Brain microvascular endothelial cell (primary cell): ENCODE data around the gene NDUFA1.
"Not testable (repeated sequence)": the region's sequence is repeated elsewhere in the genome, so short reads cannot be mapped to it uniquely, and the experiment has no call there.

ENCODE experiments used
- DNase-seq: peaks from one replicate; pipeline ENCODE4 v3.0.0-alpha.2; 2020
- H3K27ac ChIP-seq: fragments of 250-450 bp; sonication (Bioruptor Pico); 2 replicates; pipeline ENCODE4 v1.5.1; 2020; ENCODE audit warnings: mild to moderate bottlenecking, moderate library complexity
- H3K27me3 ChIP-seq: fragments of 250-450 bp; sonication (Bioruptor Pico); replicated peaks from 2 replicates; pipeline ENCODE4 v1.5.1; 2020; ENCODE audit warnings: mild to moderate bottlenecking
- H3K36me3 ChIP-seq: fragments of 250-450 bp; sonication (Bioruptor Pico); replicated peaks from 2 replicates; pipeline ENCODE4 v1.5.1; 2020; ENCODE audit warnings: mild to moderate bottlenecking
- H3K4me3 ChIP-seq: 2 replicates; pipeline ENCODE4 v1.5.1; 2011; ENCODE audit warnings: low read depth, mild to moderate bottlenecking, control low read depth, low read length, moderate library complexity
- in situ Hi-C: cut with HindIII; loops from 2 replicates; pipeline ENCODE4 v1.10.0; 2017; ENCODE audit warnings: low sequenced_read_pairs, low pct_ligation_motif_present
- TF ChIP-seq, protein P1 (sequence below): IDR thresholded peaks from 2 replicates; pipeline ENCODE4 v1.5.1; 2011; ENCODE audit warnings: low read depth, mild to moderate bottlenecking, moderate library complexity, low read length, control low read depth, inconsistent platforms; ENCODE audit errors: missing control alignments

Gene NDUFA1

DNA sequence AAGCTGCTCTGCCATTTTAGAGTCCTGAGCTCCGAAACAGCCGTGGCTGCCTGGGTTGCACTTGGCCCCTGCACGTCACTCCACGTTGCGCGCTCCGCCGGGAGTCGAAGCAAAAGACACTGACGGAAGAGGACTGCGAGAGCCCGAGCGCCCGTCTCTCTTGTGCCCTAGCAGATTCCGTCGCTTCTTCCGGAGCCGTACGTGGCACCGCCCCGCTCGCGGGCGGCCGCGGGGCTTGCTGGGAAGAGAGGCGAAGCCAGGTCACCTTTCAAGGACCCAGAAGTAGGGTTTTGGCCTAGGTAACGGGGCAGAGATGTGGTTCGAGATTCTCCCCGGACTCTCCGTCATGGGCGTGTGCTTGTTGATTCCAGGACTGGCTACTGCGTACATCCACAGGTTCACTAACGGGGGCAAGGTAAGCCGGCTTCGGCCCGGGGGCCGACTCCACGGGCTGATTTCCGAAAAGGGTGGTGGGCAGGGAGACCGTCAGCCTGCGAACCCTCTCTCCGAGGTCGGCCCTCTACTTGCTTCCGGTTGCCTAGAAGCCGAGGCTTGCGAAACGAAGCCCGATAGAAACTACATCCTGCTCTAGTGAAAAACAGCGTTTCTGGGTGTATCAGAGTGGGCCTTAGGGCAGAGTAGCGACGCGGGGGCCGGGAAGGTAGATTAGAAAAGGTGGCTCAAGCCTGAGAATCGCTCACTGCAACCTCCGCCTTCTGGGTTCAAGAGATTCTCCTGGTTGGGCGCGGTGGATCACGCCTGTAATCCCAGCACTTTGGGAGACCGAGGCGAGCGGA lies at the start of gene NDUFA1, which contains the start of gene RNF113A:
Gene NDUFA1, plus strand, starts transcription at position 234 of the 797 bp plus-strand sequence. Its CDS starts 80 bp downstream, at position 314.
Gene RNF113A, minus strand, starts transcription at position 135 of the 797 bp plus-strand sequence. Its CDS starts 120 bp downstream, at position 15.
- Histone ChIP-seq H3K36me3 (no peaks in the 10 kb centered on the region), H3K4me3 (peak within 1 kb of the TSS; percentile 74), H3K27me3 (no peaks in the 10 kb centered on the region), H3K27ac (peak within 1 kb of the TSS; percentile 84)
- in situ Hi-C loops, result no loop called here
- peak; percentile 57 for DNase-seq
- TF ChIP-seq, protein P1, sequence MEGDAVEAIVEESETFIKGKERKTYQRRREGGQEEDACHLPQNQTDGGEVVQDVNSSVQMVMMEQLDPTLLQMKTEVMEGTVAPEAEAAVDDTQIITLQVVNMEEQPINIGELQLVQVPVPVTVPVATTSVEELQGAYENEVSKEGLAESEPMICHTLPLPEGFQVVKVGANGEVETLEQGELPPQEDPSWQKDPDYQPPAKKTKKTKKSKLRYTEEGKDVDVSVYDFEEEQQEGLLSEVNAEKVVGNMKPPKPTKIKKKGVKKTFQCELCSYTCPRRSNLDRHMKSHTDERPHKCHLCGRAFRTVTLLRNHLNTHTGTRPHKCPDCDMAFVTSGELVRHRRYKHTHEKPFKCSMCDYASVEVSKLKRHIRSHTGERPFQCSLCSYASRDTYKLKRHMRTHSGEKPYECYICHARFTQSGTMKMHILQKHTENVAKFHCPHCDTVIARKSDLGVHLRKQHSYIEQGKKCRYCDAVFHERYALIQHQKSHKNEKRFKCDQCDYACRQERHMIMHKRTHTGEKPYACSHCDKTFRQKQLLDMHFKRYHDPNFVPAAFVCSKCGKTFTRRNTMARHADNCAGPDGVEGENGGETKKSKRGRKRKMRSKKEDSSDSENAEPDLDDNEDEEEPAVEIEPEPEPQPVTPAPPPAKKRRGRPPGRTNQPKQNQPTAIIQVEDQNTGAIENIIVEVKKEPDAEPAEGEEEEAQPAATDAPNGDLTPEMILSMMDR, result no peak

DNA sequence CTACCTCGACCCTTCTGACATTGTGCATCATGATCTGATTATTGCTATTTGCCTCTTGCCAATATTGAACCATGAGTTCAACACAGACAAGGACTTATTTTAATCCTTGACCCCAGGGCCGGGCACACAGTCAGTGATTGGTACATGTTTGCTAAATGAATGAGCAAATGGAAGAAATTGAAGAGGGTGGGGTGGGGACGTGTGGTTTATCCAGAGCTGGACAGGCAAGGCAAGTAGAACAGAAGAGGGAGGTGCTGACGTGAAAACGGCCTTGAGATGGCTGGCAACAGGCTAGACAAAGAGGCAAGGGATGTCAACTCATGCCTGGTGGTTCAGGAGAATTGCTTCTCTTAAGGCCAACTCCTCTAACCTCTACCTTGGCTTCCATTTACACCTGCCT lies 47.4 kb upstream of the NDUFA1 start:
- DNase-seq, H3K36me3 ChIP-seq, H3K27ac ChIP-seq, H3K27me3 ChIP-seq, H3K4me3 ChIP-seq, in situ Hi-C loops: not testable (repeated sequence)

DNA sequence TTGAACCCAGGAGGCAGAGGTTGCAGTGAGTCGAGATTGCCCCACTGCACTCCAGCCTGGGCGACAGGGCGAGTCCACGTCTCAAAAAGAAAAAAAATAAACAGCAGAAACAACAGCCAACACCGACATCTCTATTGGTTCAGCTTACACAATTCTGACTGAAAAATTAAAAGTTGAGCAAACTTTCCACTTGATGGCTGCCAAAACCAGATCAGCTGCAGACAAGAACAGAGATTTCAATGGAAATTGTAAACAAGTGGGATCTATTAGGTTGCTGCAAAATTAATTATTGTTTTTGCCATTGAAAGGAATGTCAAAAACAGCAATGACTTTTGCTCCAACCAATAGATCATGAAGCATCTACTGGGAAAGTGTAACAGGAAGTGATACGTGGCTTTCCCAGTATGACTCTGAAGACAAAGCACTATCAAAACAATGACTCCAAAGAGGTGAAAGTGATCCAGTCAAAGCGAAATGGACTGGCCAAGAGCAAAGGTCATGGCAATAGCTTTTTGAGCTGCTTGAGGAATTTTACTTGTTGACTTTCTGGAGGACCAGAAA lies 45.2 kb upstream of the NDUFA1 start:
- H3K36me3 ChIP-seq, result no peaks in the 10 kb centered on the region
- no peak overlapping the region for H3K4me3 ChIP-seq
- H3K27me3 ChIP-seq, result no peaks in the 10 kb centered on the region
- H3K27ac ChIP-seq, result peak overlapping the region; percentile 45
- TF ChIP-seq, protein P1, result no peak
- peak; percentile 23 for DNase-seq
- in situ Hi-C loops, result no loop called here

DNA sequence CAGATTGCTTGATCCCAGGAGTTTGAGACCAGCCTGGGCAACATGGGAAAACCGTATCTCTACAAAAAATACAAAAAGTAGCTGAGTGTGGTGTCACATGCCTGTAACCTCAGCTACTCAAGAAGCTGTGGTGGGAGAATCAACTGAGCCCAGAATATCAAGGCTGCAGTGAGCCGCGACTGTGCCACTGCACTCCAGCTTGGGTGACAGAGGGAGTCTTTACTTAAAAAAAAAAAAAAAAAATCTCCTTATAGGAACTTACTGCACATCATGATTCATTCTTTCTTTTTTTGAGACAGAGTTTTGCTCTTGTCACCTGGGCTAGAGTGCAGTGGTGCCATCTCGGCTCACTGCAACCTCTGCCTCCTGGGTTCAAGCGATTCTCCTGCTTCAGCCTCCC lies 43.2 kb upstream of the NDUFA1 start:
- no peak overlapping the region for H3K4me3 ChIP-seq
- TF ChIP-seq, protein P1, result no peak
- in situ Hi-C loops, result no loop called here
- H3K36me3 ChIP-seq, result peaks cover 1% of the 10 kb centered on the region
- no peaks in the 10 kb centered on the region for H3K27me3 ChIP-seq
- no peak overlapping the region for H3K27ac ChIP-seq
- no peak for DNase-seq

DNA sequence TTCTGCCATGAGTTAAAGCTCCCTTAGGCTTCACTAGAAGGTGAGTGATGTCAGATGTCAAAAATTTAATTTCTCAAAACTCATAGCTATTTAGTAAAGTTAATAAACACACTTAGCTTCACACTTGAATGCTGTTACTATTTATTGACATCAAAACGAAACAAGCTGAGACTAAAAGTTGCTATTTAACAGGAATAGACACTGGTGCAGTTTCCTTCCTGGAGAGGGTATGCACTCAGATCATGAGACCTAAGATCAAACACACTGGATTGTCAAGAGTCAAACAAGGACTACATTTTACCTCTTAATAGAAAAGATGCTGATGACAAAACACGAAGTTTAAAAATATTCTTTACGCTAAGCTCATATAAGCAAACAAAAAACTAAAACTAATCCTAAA lies 37.7 kb upstream of the NDUFA1 start:
- in situ Hi-C loops, result no loop called here
- H3K27me3 ChIP-seq, result no peaks in the 10 kb centered on the region
- H3K27ac ChIP-seq, result no peak overlapping the region
- H3K36me3 ChIP-seq, result peaks cover 3% of the 10 kb centered on the region
- no peak overlapping the region for H3K4me3 ChIP-seq
- no peak for DNase-seq
- TF ChIP-seq, protein P1, result no peak
